PC-3 (cell line): ENCODE results near the gene HYAL2. TPM values are rescaled to one million over a fixed set of nuclear protein-coding genes. Genes with fewer than 3 reads are reported as not detected.

Experiments used
- ATAC-seq: fragments of 200-7000 bp; cut with Tn5 transposase; 2 replicates; pipeline ENCODE4 v1.9.1; 2020; ENCODE audit warnings: mild to moderate bottlenecking, moderate library complexity
- BruUV-seq: library from RNA; stranded (reverse); fragments of 400-500 nt; replicated peaks from 2 replicates; lab custom pipeline; 2021; lab: Mats Ljungman, UMichigan
- CTCF ChIA-PET: fragments of 300-600 bp; sonication (Branson Sonifier 250); formaldehyde crosslinking; loops from one replicate; lab custom pipeline; 2022; ENCODE audit warnings: antibody characterized with exemption; lab: Charles Lee
- POLR2A ChIA-PET: fragments of 300-600 bp; sonication (Branson Sonifier 250); formaldehyde crosslinking; loops from one replicate; lab custom pipeline; 2022; ENCODE audit warnings: antibody characterized with exemption; ENCODE audit not compliant: unreplicated experiment; lab: Charles Lee
- DNase-seq: peaks from one replicate; pipeline ENCODE4 v3.0.0-alpha.2; 2015
- H2AFZ ChIP-seq: fragments of 300-600 bp; sonication (generic); 2 replicates; pipeline ENCODE4 v1.6.0; 2016; ENCODE audit warnings: antibody characterized with exemption, low read length
- H3F3A ChIP-seq: fragments of 300-600 bp; sonication (generic); one replicate; pipeline ENCODE4 v1.6.0; 2017; ENCODE audit warnings: antibody characterized with exemption, low read length, control low read depth, mild to moderate bottlenecking; ENCODE audit not compliant: unreplicated experiment
- H3K27ac ChIP-seq: fragments of 300-600 bp; sonication (generic); 2 replicates; pipeline ENCODE4 v1.5.1; 2016; ENCODE audit warnings: mild to moderate bottlenecking, low read length
- H3K27me3 ChIP-seq: fragments of 300-600 bp; sonication (generic); 2 replicates; pipeline ENCODE4 v1.6.1; 2016; ENCODE audit warnings: low read length, mixed read lengths
- H3K36me3 ChIP-seq: fragments of 300-600 bp; sonication (generic); 2 replicates; pipeline ENCODE4 v1.6.1; 2016; ENCODE audit warnings: low read depth, mixed run types, low read length, mixed read lengths
- H3K4me1 ChIP-seq: fragments of 300-600 bp; sonication (generic); 2 replicates; pipeline ENCODE4 v1.5.1; 2016; ENCODE audit warnings: low read length; ENCODE audit not compliant: insufficient read depth
- H3K4me2 ChIP-seq: fragments of 300-600 bp; sonication (generic); 2 replicates; pipeline ENCODE4 v1.6.0; 2016; ENCODE audit warnings: low read length
- H3K4me3 ChIP-seq: fragments of 300-600 bp; sonication (generic); 2 replicates; pipeline ENCODE4 v1.5.1; 2016; ENCODE audit warnings: mild to moderate bottlenecking, low read length, mixed read lengths
- H3K79me2 ChIP-seq: fragments of 300-600 bp; sonication (generic); 2 replicates; pipeline ENCODE4 v1.6.1; 2017; ENCODE audit warnings: low read length, mixed read lengths
- H3K9ac ChIP-seq: fragments of 300-600 bp; sonication (generic); 2 replicates; pipeline ENCODE4 v1.6.0; 2016; ENCODE audit warnings: mild to moderate bottlenecking, low read length
- H3K9me2 ChIP-seq: fragments of 300-600 bp; sonication (generic); replicated peaks from 2 replicates; pipeline ENCODE4 v1.6.1; 2016; ENCODE audit warnings: mixed run types, low read length, mixed read lengths
- H3K9me3 ChIP-seq: fragments of 300-600 bp; sonication (generic); 2 replicates; pipeline ENCODE4 v1.6.1; 2016; ENCODE audit warnings: low read length, mixed read lengths
- H4K20me1 ChIP-seq: fragments of 300-600 bp; sonication (generic); 2 replicates; pipeline ENCODE4 v1.6.1; 2016; ENCODE audit warnings: low read length, mixed read lengths
- CTCF ChIP-seq: fragments of 300-600 bp; sonication (generic); conservative IDR thresholded peaks from 2 replicates; pipeline ENCODE4 v1.5.1; 2017; ENCODE audit warnings: antibody characterized with exemption, low read depth, mild to moderate bottlenecking, low read length
- EZH2 ChIP-seq: fragments of 300-600 bp; sonication (generic); IDR thresholded peaks from one replicate; pipeline ENCODE4 v1.6.1; 2017; ENCODE audit warnings: antibody characterized with exemption, mild to moderate bottlenecking, low read length; ENCODE audit not compliant: unreplicated experiment
- EZH2phosphoT487 ChIP-seq: fragments of 300-600 bp; sonication (generic); IDR thresholded peaks from 2 replicates; pipeline ENCODE4 v1.6.1; 2018; ENCODE audit warnings: mild to moderate bottlenecking, antibody characterized with exemption, low read length, borderline replicate concordance
- intact Hi-C: fragments of 100-400 bp; cut with micrococcal nuclease; formaldehyde crosslinking; loops from 2 replicates; pipeline ENCODE4 v1.9.0; 2023
- total RNA-seq: library from RNA; depleted of rRNA; stranded (reverse); fragments of >200 nt; gene quantifications from 2 replicates; pipeline ENCODE4 v1.2.3, GENCODE V29; 2014

The HYAL2 gene
- total RNA-seq, 1 experiment from 2014 or later, result 97.8 TPM

- ATAC-seq, result no peak
- Histone ChIP-seq H3K4me3 (no peak overlapping the region), H3K79me2 (peaks cover 35% of the 10 kb centered on the region), H3K4me1 (peaks cover 48% of the 10 kb centered on the region), H3K4me2 (peak overlapping the region; percentile 88), H3K27me3 (no peaks in the 10 kb centered on the region), H3K9me2 (no peaks in the 10 kb centered on the region), H3K9ac (no peak overlapping the region), H3K9me3 (no peaks in the 10 kb centered on the region), H2AFZ (no peak overlapping the region), H3K36me3 (peaks cover 6% of the 10 kb centered on the region), H3K27ac (peak overlapping the region; percentile 92), H4K20me1 (no peaks in the 10 kb centered on the region), H3F3A (peaks cover 13% of the 10 kb centered on the region)
- POLR2A ChIA-PET, result interaction anchor here (1.2 kb wide), 1 partner anchor 19 kb away, joined by 4 read pairs; the partner anchor contains the start of genes HYAL3 and NAA80
- CTCF ChIA-PET, result no interaction called here
- DNase-seq, result no peak
- intact Hi-C loops, result no loop called here
- TF ChIP-seq EZH2phosphoT487 (no peak), CTCF (no peak), EZH2 (no peak)
- BruUV-seq, result no TSS peak
Measured at GRCh38 chr3:50318163-50318562, 4.4 kb downstream of the HYAL2 start.

GRCh38 chr3:50317300-50317699, 5.2 kb downstream of the HYAL2 start:
- no peaks in the 10 kb centered on the region for H3K9me3 ChIP-seq
- no peaks in the 10 kb centered on the region for H3K27me3 ChIP-seq
- peak overlapping the region; percentile 57 for H3K4me3 ChIP-seq
- H3K36me3 ChIP-seq, result peaks cover 6% of the 10 kb centered on the region
- ATAC-seq, result no peak
- peaks cover 48% of the 10 kb centered on the region for H3K4me1 ChIP-seq
- TF ChIP-seq EZH2phosphoT487 (no peak), CTCF (no peak), EZH2 (no peak)
- TSS peak; percentile 73 for BruUV-seq
- peak overlapping the region; percentile 60 for H3K9ac ChIP-seq
- peak overlapping the region; percentile 92 for H3K27ac ChIP-seq
- peaks cover 35% of the 10 kb centered on the region for H3K79me2 ChIP-seq
- CTCF ChIA-PET, result interaction anchor here (0.6 kb wide), 1 partner anchor 11 kb away, joined by 3 read pairs; no protein-coding TSS in a partner anchor
- H3K9me2 ChIP-seq, result no peaks in the 10 kb centered on the region
- peak; percentile 25 for DNase-seq
- H2AFZ ChIP-seq, result no peak overlapping the region
- intact Hi-C loops, result loop anchor here (1.0 kb wide), 1 partner anchor 18 kb away; the partner anchor contains the start of genes HYAL3 and NAA80
- H3F3A ChIP-seq, result peaks cover 13% of the 10 kb centered on the region
- H3K4me2 ChIP-seq, result peak overlapping the region; percentile 88
- H4K20me1 ChIP-seq, result no peaks in the 10 kb centered on the region
- POLR2A ChIA-PET, result interaction anchor here (0.6 to 1.4 kb wide), 3 partner anchors 18 to 25 kb away, joined by 4 to 5 read pairs (median 4); partner anchors contain the start of genes HYAL3, IFRD2 and NAA80

- ChIA-PET POLR2A (interaction anchor here (0.5 to 1.4 kb wide), 3 partner anchors 11 to 25 kb away, joined by 3 to 4 read pairs (median 4); partner anchors contain the start of genes HYAL3, IFRD2, NAA80 and TUSC2), CTCF (interaction anchor here (0.6 kb wide), 1 partner anchor 12 kb away, joined by 3 read pairs; no protein-coding TSS in a partner anchor)
- TF ChIP-seq EZH2phosphoT487 (no peak), CTCF (no peak), EZH2 (no peak)
- peak overlapping the region; percentile 92 for H3K27ac ChIP-seq
- peak overlapping the region; percentile 60 for H3K9ac ChIP-seq
- peaks cover 13% of the 10 kb centered on the region for H3F3A ChIP-seq
- peak overlapping the region; percentile 57 for H3K4me3 ChIP-seq
- intact Hi-C loops, result loop anchor here (1.0 kb wide), 1 partner anchor 17 kb away; the partner anchor contains the start of genes HYAL3 and NAA80
- H3K36me3 ChIP-seq, result peaks cover 6% of the 10 kb centered on the region
- no peaks in the 10 kb centered on the region for H4K20me1 ChIP-seq
- no peaks in the 10 kb centered on the region for H3K27me3 ChIP-seq
- H3K4me2 ChIP-seq, result peak overlapping the region; percentile 88
- H2AFZ ChIP-seq, result no peak overlapping the region
- no peaks in the 10 kb centered on the region for H3K9me3 ChIP-seq
- peaks cover 35% of the 10 kb centered on the region for H3K79me2 ChIP-seq
- DNase-seq, result peak; percentile 98
- peak; percentile 79 for ATAC-seq
- H3K9me2 ChIP-seq, result no peaks in the 10 kb centered on the region
- BruUV-seq, result no TSS peak
- peaks cover 48% of the 10 kb centered on the region for H3K4me1 ChIP-seq
Measured at GRCh38 chr3:50316657-50317242, 5.8 kb downstream of the HYAL2 start.
